Stimulated activated effector memory CD8-positive, alpha-beta T cell treated with anti-CD3 and anti-CD28 coated beads, Interleukin-12 subunit alpha, Interleukin-12 subunit beta, amount 100 ng/mL, for 72 hours (primary cell): ENCODE measurements around the gene PELI1.

Experiments
- ATAC-seq: fragments of 150-1000 bp; cut with Tn5 transposase; 2 replicates; pipeline ENCODE4 v1.10.0; 2021
- DNase-seq, 2 donors: peaks; one replicate each; pipeline ENCODE4 v3.0.0; 2021 to 2022; ENCODE audit warnings: low spot score in 2 of 2
- H3K27ac Mint-ChIP-seq: one replicate; pipeline ENCODE4 v1.8.0; 2022; ENCODE audit warnings: mild to moderate bottlenecking, mixed read lengths
- H3K36me3 Mint-ChIP-seq: one replicate; pipeline ENCODE4 v1.8.0; 2022; ENCODE audit warnings: mild to moderate bottlenecking, mixed read lengths
- H3K4me1 Mint-ChIP-seq: one replicate; pipeline ENCODE4 v1.8.0; 2022; ENCODE audit warnings: mixed read lengths
- H3K4me3 Mint-ChIP-seq: one replicate; pipeline ENCODE4 v1.8.0; 2022; ENCODE audit warnings: mild to moderate bottlenecking, mixed read lengths
- H3K9me3 Mint-ChIP-seq: one replicate; pipeline ENCODE4 v1.8.0; 2022; ENCODE audit warnings: mixed read lengths

Gene PELI1

DNA sequence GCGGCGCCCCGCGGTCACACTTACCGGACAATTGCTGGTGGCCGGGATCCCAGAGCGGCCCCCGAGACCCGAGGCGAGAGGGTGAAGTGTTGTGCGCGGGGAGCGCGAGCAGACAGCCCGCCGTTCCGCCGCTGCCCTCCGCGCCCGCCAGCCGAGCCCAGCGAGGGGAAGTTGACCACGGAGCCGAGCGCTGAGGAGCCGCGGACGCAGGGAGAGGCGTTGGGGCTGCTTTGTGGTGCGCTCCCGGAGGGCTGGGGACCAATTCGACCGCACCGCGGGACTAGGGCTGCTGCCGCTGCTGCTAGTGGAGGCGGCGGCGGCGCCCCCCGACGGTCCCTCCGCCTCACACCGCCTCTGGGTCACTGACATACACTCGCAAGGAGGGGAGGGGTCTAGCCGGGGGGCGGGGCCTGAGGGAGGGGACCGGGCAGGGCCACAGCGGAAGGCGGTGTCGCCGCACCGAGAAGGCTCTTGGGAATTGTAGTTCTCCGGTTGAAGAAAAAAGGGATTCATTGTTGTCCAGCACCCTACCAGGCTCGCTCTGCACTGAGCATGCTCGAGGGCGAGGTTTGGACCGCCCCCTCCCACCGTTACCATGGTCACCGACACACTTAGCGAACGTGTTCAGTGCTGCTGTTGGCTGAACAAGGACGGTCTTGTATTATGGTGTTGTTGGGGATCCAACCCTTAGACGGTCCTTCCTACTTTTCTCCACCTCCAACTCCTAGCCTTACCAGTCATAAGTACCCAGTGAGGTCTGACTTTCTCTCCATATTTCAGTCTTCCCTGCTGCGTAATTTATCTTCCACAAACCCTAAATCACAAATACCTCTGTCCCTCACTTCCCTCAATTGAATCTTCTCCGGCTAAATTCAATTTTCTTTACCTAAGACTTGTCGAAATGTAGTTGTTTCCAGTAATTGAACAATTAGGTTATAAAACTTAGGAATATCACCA is at the start of gene PELI1:
TSS of gene PELI1 (minus strand) at position 364 of the 957 bp plus-strand sequence. CDS start 36,110 bp downstream, outside the sequence.
- ATAC-seq (peak; percentile 92), DNase-seq (peak; percentile 71 to 96)
- H3K36me3 Mint-ChIP-seq, result peaks cover 44% of the 10 kb centered on the region
- H3K27ac Mint-ChIP-seq, result peak within 1 kb of the TSS; percentile 98
- no peaks in the 10 kb centered on the region for H3K9me3 Mint-ChIP-seq
- H3K4me3 Mint-ChIP-seq, result peak within 1 kb of the TSS; percentile 93
- peaks cover 13% of the 10 kb centered on the region for H3K4me1 Mint-ChIP-seq

GRCh38 chr2:64193491-64193890 is 49.3 kb upstream of the PELI1 start:
- no peak overlapping the region for H3K27ac Mint-ChIP-seq
- H3K4me1 Mint-ChIP-seq, result peaks cover 29% of the 10 kb centered on the region
- no peak overlapping the region for H3K4me3 Mint-ChIP-seq
- H3K36me3 Mint-ChIP-seq, result no peaks in the 10 kb centered on the region
- DNase-seq, result no peak
- ATAC-seq, result no peak
- H3K9me3 Mint-ChIP-seq, result no peaks in the 10 kb centered on the region

DNA sequence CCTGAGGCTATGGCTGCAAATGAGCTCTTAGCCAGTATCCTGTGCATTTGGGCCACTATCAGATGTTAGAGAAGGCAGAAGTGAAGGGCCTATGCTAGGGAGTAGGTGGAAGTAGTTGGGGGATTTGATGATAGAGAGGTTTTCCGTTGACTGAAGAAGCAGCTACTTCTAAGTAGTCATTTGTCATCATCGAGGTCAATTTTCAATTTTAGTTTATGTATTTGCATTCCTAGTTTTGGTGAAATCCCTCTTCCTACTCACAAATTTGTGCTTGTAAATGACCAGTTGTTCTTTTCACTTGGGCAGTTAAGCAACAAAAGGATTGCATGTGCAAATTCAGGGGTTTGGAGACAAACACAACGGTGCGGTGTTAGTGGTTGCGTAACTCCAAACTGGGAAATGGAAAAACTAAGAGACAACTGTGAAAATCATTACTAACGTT is 48.5 kb upstream of the PELI1 start:
- no peak for DNase-seq
- Mint-ChIP-seq H3K4me1 (peaks cover 29% of the 10 kb centered on the region), H3K36me3 (no peaks in the 10 kb centered on the region), H3K4me3 (no peak overlapping the region), H3K9me3 (no peaks in the 10 kb centered on the region), H3K27ac (peak overlapping the region; percentile 27)
- ATAC-seq, result no peak

- no peaks in the 10 kb centered on the region for H3K36me3 Mint-ChIP-seq
- peaks cover 29% of the 10 kb centered on the region for H3K4me1 Mint-ChIP-seq
- no peaks in the 10 kb centered on the region for H3K9me3 Mint-ChIP-seq
- H3K27ac Mint-ChIP-seq, result no peak overlapping the region
- DNase-seq, result no peak
- no peak overlapping the region for H3K4me3 Mint-ChIP-seq
- ATAC-seq, result no peak
Observed at GRCh38 chr2:64192125-64192479, 47.9 kb upstream of the PELI1 start.

- ATAC-seq (no peak), DNase-seq (no peak)
- H3K36me3 Mint-ChIP-seq, result no peaks in the 10 kb centered on the region
- H3K4me3 Mint-ChIP-seq, result no peak overlapping the region
- H3K9me3 Mint-ChIP-seq, result no peaks in the 10 kb centered on the region
- H3K27ac Mint-ChIP-seq, result peak overlapping the region; percentile 21
- H3K4me1 Mint-ChIP-seq, result peaks cover 35% of the 10 kb centered on the region
Observed at GRCh38 chr2:64189586-64189985, 45.4 kb upstream of the PELI1 start.

- peaks cover 35% of the 10 kb centered on the region for H3K4me1 Mint-ChIP-seq
- no peaks in the 10 kb centered on the region for H3K36me3 Mint-ChIP-seq
- DNase-seq (no peak), ATAC-seq (no peak)
- H3K27ac Mint-ChIP-seq, result peak overlapping the region; percentile 21
- H3K4me3 Mint-ChIP-seq, result no peak overlapping the region
- no peaks in the 10 kb centered on the region for H3K9me3 Mint-ChIP-seq
Observed at GRCh38 chr2:64189167-64189566, 44.9 kb upstream of the PELI1 start.

GRCh38 chr2:64186699-64187605 is 42.7 kb upstream of the PELI1 start:
- H3K36me3 Mint-ChIP-seq, result no peaks in the 10 kb centered on the region
- H3K4me1 Mint-ChIP-seq, result peaks cover 30% of the 10 kb centered on the region
- H3K9me3 Mint-ChIP-seq, result no peaks in the 10 kb centered on the region
- peak; percentile 51 for ATAC-seq
- no peak for DNase-seq
- no peak overlapping the region for H3K27ac Mint-ChIP-seq
- no peak overlapping the region for H3K4me3 Mint-ChIP-seq

GRCh38 chr2:64179582-64180321 is 35.5 kb upstream of the PELI1 start:
- DNase-seq (no peak), ATAC-seq (peak; percentile 95)
- Mint-ChIP-seq H3K27ac (peak overlapping the region; percentile 41), H3K4me3 (no peak overlapping the region), H3K9me3 (no peaks in the 10 kb centered on the region), H3K36me3 (no peaks in the 10 kb centered on the region), H3K4me1 (peaks cover 20% of the 10 kb centered on the region)

DNA sequence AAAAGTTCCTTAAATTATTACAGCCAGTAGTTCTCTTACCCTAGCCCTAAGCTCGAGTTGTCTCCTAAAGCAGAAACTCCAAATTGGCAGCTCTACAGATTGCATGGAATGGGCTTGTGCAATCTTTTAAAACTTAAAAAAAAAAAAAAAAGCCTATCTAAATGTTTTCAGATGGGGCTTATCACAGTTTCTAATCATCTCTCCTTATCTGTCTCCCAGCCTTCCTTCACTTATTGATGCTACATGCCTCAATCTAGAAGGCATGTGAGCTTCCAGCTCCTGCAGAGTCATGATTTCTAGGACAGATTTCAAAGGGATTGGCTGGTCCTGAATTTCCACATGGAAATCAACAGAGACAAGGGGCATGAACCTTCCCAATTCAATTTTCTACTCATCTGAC is 33.1 kb upstream of the PELI1 start:
- no peak for ATAC-seq
- Mint-ChIP-seq H3K4me1 (peaks cover 19% of the 10 kb centered on the region), H3K4me3 (no peak overlapping the region), H3K9me3 (no peaks in the 10 kb centered on the region), H3K36me3 (no peaks in the 10 kb centered on the region), H3K27ac (no peak overlapping the region)
- no peak for DNase-seq

DNA sequence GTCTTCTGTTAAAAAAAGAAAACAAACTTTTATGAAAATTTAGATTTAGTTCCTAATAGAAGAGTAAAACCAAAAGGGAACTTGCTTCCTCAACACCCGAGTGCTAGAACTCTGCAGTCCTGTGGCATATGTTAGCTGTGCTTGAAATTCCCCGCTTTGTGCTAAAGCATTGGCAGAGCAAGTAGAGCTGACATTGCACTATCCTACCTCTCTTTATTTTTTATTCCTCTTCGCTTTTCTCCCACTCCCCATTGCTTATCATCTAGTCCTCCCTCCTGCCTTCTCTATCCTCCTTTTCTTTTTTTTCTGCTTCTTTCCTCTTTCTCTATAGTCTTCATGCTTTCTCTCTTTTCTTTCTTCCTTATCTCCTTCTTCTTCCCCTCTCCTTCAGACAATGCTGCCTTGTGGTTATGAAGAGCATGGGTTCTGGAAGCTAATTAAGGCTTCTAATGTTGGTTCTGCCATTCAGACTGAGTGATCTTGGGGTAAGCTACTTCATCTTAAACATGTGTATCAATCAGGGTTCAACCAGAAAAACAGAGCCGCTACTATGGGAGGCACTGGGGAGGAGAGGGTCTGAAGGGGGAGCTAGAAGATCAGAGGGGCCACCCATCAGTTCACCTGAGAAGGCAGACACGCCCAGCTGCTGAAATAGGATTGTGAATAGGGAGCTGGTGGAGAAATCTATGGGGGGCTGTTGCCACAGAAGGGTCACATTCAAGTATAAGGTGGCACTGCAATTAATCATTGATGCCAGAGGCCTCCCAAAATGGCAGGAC is 31.4 kb upstream of the PELI1 start:
- H3K27ac Mint-ChIP-seq, result no peak overlapping the region

GRCh38 chr2:64173156-64174135 is 29.2 kb upstream of the PELI1 start:
- no peak overlapping the region for H3K4me3 Mint-ChIP-seq
- H3K36me3 Mint-ChIP-seq, result no peaks in the 10 kb centered on the region
- no peaks in the 10 kb centered on the region for H3K4me1 Mint-ChIP-seq
- no peak overlapping the region for H3K27ac Mint-ChIP-seq
- no peak for DNase-seq
- no peaks in the 10 kb centered on the region for H3K9me3 Mint-ChIP-seq
- no peak for ATAC-seq

More for the DNA sequence above, 31.4 kb upstream of the PELI1 start:
- no peak for ATAC-seq
- Mint-ChIP-seq H3K9me3 (no peaks in the 10 kb centered on the region), H3K36me3 (no peaks in the 10 kb centered on the region), H3K4me3 (no peak overlapping the region), H3K4me1 (peaks cover 9% of the 10 kb centered on the region)
- no peak for DNase-seq

GRCh38 chr2:64168756-64169155 is 24.5 kb upstream of the PELI1 start:
- DNase-seq, result no peak
- Mint-ChIP-seq H3K9me3 (no peaks in the 10 kb centered on the region), H3K36me3 (no peaks in the 10 kb centered on the region), H3K4me3 (no peak overlapping the region), H3K4me1 (no peaks in the 10 kb centered on the region), H3K27ac (no peak overlapping the region)
- ATAC-seq, result no peak

- Mint-ChIP-seq H3K36me3 (no peaks in the 10 kb centered on the region), H3K9me3 (no peaks in the 10 kb centered on the region), H3K4me1 (no peaks in the 10 kb centered on the region), H3K4me3 (no peak overlapping the region), H3K27ac (no peak overlapping the region)
- DNase-seq (no peak), ATAC-seq (no peak)
Observed at GRCh38 chr2:64168201-64168600, 24.0 kb upstream of the PELI1 start.
